Measurements from ENCODE around the gene CCNYL1.
"Not testable (repeated sequence)": the region's sequence is repeated elsewhere in the genome, so short reads cannot be mapped to it uniquely, and the experiment has no call there.

- TF ChIP-seq CTCF (IDR thresholded peaks at IDR 0.05; ENCODE audit: low read depth, low read length); EZH2phosphoT487 (IDR thresholded peaks at IDR 0.05; ENCODE audit: low read depth): not testable (repeated sequence)
Observed at GRCh38 chr2:207696911-207697310, 14.5 kb upstream of the CCNYL1 start.

Measured in OCI-LY3 (cell line).